Panc1 (cell line): Measurements from ENCODE around the gene ZMYND10. TPM values are rescaled to one million over a fixed set of nuclear protein-coding genes. Genes with fewer than 3 reads are reported as not detected.

Experiments
- ATAC-seq: fragments of 200-7000 bp; cut with Tn5 transposase; 2 replicates; pipeline ENCODE4 v1.9.1; 2020; ENCODE audit warnings: mild to moderate bottlenecking, moderate library complexity
- BruUV-seq: library from RNA; stranded (reverse); fragments of 400-500 nt; replicated peaks from 2 replicates; lab custom pipeline; 2021; lab: Mats Ljungman, UMichigan
- CTCF ChIA-PET: fragments of 300-600 bp; sonication (Branson Sonifier 250); formaldehyde crosslinking; loops from one replicate; lab custom pipeline; 2022; ENCODE audit warnings: antibody characterized with exemption; lab: Charles Lee
- POLR2A ChIA-PET: fragments of 300-600 bp; sonication (Branson Sonifier 250); formaldehyde crosslinking; loops from one replicate; lab custom pipeline; 2022; ENCODE audit warnings: antibody characterized with exemption; lab: Charles Lee
- DNase-seq: peaks from one replicate; pipeline ENCODE4 v3.0.0-alpha.2; 2010; ENCODE audit warnings: low read depth, low spot score
- H3K27ac ChIP-seq: 2 replicates; pipeline ENCODE4 v1.5.1; 2011; ENCODE audit warnings: mild to moderate bottlenecking, low read length, inconsistent platforms
- H3K27me3 ChIP-seq: fragments of 200-500 bp; sonication (Bioruptor generic); 2 replicates; pipeline ENCODE4 v1.6.0; 2014; ENCODE audit warnings: low read length, inconsistent platforms; ENCODE audit not compliant: control insufficient read depth, insufficient read depth
- H3K36me3 ChIP-seq: fragments of 200-500 bp; sonication (Bioruptor generic); 2 replicates; pipeline ENCODE4 v1.5.1; 2014; ENCODE audit warnings: inconsistent platforms, mild to moderate bottlenecking, low read length, moderate library complexity; ENCODE audit not compliant: control insufficient read depth, insufficient read depth
- H3K4me1 ChIP-seq: 2 replicates; pipeline ENCODE4 v1.5.1; 2011; ENCODE audit warnings: inconsistent platforms, mild to moderate bottlenecking, low read length, moderate library complexity; ENCODE audit not compliant: control insufficient read depth, insufficient read depth
- H3K4me3 ChIP-seq, 2 experiments: 2 replicates each; pipeline ENCODE4 v1.5.1; 2011 to 2012; ENCODE audit warnings: low read depth in 2 of 2, low read length in 2 of 2, mild to moderate bottlenecking in 2 of 2, inconsistent platforms in 1 of 2, moderate library complexity in 1 of 2
- H3K9me3 ChIP-seq: fragments of 200-500 bp; sonication (Bioruptor generic); 2 replicates; pipeline ENCODE4 v1.5.1; 2014; ENCODE audit warnings: low read depth, mild to moderate bottlenecking, inconsistent platforms, low read length, moderate library complexity; ENCODE audit not compliant: control insufficient read depth, insufficient read depth
- POLR2AphosphoS5 ChIP-seq: IDR thresholded peaks from 2 replicates; pipeline ENCODE4 v1.6.1; 2012; ENCODE audit warnings: mild to moderate bottlenecking, low read depth, low read length, moderate library complexity
- SIN3A ChIP-seq: IDR thresholded peaks from 2 replicates; pipeline ENCODE4 v1.6.1; 2012; ENCODE audit warnings: low read depth, mild to moderate bottlenecking, low read length, moderate library complexity, borderline replicate concordance; ENCODE audit not compliant: insufficient read depth
- TCF7L2 ChIP-seq: IDR thresholded peaks from 2 replicates; pipeline ENCODE4 v1.6.1; 2011; ENCODE audit warnings: mild to moderate bottlenecking, low read depth, low read length, inconsistent platforms
- in situ Hi-C: cut with HindIII; loops from 2 replicates; pipeline ENCODE4 v1.10.0; 2016; ENCODE audit warnings: low sequenced_read_pairs, low pct_unique_long_range_greater_than_20kb
- intact Hi-C: fragments of 100-400 bp; cut with micrococcal nuclease; formaldehyde crosslinking; loops from one replicate; pipeline ENCODE4 v1.10.0; 2022; ENCODE audit not compliant: unreplicated experiment
- total RNA-seq: library from RNA; stranded (reverse); gene quantifications from one replicate; pipeline ENCODE4 v1.2.1, GENCODE V29; 2021; ENCODE audit not compliant: unreplicated experiment
- TF ChIP-seq, protein P1 (sequence below): fragments of 450-650 bp; IDR thresholded peaks from 2 replicates; pipeline ENCODE4 v1.5.1; 2017; ENCODE audit warnings: mild to moderate bottlenecking
- TF ChIP-seq, protein P2 (sequence below), 2 experiments: IDR thresholded peaks; 2 replicates each; pipeline ENCODE4 v1.6.1; 2011 to 2012; ENCODE audit warnings: low read depth in 2 of 2, control low read depth in 1 of 2, low read length in 1 of 2, mild to moderate bottlenecking in 1 of 2, moderate library complexity in 1 of 2; ENCODE audit not compliant: insufficient read depth in 1 of 2

ZMYND10 gene
- total RNA-seq, 1 experiment from 2014 or later, result 3.6 TPM

DNA sequence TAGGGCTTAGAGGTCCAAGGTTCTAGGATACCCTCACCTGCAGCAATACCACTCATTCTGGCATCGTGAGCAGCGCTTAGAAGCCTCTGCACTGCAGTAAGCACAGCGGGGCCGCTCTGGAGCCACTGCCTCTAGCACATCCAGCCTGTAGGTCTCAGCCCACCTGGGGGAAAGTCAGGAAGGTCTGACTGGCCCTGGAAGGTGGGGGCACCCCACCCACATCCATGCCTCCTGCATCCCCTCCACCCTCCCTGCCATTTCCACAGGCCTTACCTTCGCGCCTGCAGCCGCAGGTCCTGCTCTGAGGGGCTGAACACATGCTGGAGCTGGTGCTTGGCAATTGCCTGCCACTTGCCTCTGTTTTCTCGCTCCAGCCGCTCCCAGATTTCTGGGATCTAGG lies 4.0 kb downstream of the ZMYND10 start:
- Histone ChIP-seq H3K27me3 (no peaks in the 10 kb centered on the region), H3K4me1 (0 out of 2 replicates have a peak, but pooled peaks cover 6% of the 10 kb centered on the region), H3K4me3 (no peak overlapping the region), H3K27ac (no peak overlapping the region), H3K9me3 (no peaks in the 10 kb centered on the region), H3K36me3 (peaks cover 4% of the 10 kb centered on the region; the same call in 1 of the 2 replicates)
- BruUV-seq, result no TSS peak
- ATAC-seq (no peak), DNase-seq (no peak)
- no peak for TF ChIP-seq TCF7L2
- TF ChIP-seq POLR2AphosphoS5, result no peak
- TF ChIP-seq, protein P1, sequence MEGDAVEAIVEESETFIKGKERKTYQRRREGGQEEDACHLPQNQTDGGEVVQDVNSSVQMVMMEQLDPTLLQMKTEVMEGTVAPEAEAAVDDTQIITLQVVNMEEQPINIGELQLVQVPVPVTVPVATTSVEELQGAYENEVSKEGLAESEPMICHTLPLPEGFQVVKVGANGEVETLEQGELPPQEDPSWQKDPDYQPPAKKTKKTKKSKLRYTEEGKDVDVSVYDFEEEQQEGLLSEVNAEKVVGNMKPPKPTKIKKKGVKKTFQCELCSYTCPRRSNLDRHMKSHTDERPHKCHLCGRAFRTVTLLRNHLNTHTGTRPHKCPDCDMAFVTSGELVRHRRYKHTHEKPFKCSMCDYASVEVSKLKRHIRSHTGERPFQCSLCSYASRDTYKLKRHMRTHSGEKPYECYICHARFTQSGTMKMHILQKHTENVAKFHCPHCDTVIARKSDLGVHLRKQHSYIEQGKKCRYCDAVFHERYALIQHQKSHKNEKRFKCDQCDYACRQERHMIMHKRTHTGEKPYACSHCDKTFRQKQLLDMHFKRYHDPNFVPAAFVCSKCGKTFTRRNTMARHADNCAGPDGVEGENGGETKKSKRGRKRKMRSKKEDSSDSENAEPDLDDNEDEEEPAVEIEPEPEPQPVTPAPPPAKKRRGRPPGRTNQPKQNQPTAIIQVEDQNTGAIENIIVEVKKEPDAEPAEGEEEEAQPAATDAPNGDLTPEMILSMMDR, result no peak
- no peak for TF ChIP-seq SIN3A
- TF ChIP-seq, protein P2, sequence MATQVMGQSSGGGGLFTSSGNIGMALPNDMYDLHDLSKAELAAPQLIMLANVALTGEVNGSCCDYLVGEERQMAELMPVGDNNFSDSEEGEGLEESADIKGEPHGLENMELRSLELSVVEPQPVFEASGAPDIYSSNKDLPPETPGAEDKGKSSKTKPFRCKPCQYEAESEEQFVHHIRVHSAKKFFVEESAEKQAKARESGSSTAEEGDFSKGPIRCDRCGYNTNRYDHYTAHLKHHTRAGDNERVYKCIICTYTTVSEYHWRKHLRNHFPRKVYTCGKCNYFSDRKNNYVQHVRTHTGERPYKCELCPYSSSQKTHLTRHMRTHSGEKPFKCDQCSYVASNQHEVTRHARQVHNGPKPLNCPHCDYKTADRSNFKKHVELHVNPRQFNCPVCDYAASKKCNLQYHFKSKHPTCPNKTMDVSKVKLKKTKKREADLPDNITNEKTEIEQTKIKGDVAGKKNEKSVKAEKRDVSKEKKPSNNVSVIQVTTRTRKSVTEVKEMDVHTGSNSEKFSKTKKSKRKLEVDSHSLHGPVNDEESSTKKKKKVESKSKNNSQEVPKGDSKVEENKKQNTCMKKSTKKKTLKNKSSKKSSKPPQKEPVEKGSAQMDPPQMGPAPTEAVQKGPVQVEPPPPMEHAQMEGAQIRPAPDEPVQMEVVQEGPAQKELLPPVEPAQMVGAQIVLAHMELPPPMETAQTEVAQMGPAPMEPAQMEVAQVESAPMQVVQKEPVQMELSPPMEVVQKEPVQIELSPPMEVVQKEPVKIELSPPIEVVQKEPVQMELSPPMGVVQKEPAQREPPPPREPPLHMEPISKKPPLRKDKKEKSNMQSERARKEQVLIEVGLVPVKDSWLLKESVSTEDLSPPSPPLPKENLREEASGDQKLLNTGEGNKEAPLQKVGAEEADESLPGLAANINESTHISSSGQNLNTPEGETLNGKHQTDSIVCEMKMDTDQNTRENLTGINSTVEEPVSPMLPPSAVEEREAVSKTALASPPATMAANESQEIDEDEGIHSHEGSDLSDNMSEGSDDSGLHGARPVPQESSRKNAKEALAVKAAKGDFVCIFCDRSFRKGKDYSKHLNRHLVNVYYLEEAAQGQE (IDR thresholded peaks at IDR 0.05; ENCODE audit: insufficient read depth in 1 of 2, low read depth in 2 of 2, low read length in 1 of 2), result no peak
- POLR2A ChIA-PET, result no interaction called here
- CTCF ChIA-PET, result no interaction called here
- in situ Hi-C loops (no loop called here), intact Hi-C loops (no loop called here)

DNA sequence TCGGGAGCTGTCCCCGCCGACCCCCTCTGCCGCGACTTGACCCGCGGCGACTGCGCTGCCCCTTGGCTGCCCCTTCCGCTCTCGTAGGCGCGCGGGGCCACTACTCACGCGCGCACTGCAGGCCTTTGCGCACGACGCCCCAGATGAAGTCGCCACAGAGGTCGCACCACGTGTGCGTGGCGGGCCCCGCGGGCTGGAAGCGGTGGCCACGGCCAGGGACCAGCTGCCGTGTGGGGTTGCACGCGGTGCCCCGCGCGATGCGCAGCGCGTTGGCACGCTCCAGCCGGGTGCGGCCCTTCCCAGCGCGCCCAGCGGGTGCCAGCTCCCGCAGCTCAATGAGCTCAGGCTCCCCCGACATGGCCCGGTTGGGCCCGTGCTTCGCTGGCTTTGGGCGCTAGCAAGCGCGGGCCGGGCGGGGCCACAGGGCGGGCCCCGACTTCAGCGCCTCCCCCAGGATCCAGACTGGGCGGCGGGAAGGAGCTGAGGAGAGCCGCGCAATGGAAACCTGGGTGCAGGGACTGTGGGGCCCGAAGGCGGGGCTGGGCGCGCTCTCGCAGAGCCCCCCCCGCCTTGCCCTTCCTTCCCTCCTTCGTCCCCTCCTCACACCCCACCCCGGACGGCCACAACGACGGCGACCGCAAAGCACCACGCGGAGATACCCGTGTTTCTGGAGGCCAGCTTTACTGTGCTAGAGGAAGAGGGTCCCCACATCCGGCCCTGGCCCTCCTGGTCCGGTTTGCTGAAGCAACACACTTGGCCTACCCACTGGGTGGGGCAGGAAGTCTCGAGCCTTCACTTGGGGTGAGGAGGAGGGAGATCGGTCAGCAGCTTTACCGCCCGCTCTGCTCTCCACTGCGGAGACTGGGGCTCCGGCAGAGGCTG lies 4.8 kb downstream of the ZMYND10 start, which contains the start of gene RASSF1:
TSS of gene RASSF1 (minus strand) at position 389 of the 882 bp plus-strand sequence. CDS start at position 358, 31 bp downstream.
- ATAC-seq, result no peak; the same call in 1 of the 2 replicates

More for the DNA sequence above, 4.8 kb downstream of the ZMYND10 start, which contains the start of gene RASSF1:
- DNase-seq, result no peak
- Histone ChIP-seq H3K36me3 (peaks cover 8% of the 10 kb centered on the region; the same call in 1 of the 2 replicates), H3K9me3 (no peaks in the 10 kb centered on the region), H3K4me3 (peak within 1 kb of the TSS; percentile 28 to 39), H3K27ac (0 out of 2 replicates have a peak within 1 kb of the TSS, but pooled peaks have one; percentile 26), H3K4me1 (0 out of 2 replicates have a peak, but pooled peaks cover 6% of the 10 kb centered on the region), H3K27me3 (no peaks in the 10 kb centered on the region)
- TF ChIP-seq, protein P1, result no peak
- TF ChIP-seq TCF7L2, result no peak
- POLR2A ChIA-PET, result interaction anchor here (0.6 kb wide), 1 partner anchor 28 kb away, joined by 3 read pairs; no protein-coding TSS in a partner anchor
- BruUV-seq, result no TSS peak
- intact Hi-C loops, result no loop called here
- in situ Hi-C loops, result no loop called here
- CTCF ChIA-PET, result no interaction called here
